Thyroid gland (tissue), 4 donors: ENCODE data around the gene MGST3.

Source experiments
- POLR2A ChIP-seq, 2 donors: fragments of 450-650 bp; IDR thresholded peaks; one replicate each; pipeline ENCODE4 v1.6.1; 2017; ENCODE audit warnings: antibody characterized with exemption in 2 of 2, mild to moderate bottlenecking in 2 of 2, moderate library complexity in 1 of 2
- TF ChIP-seq, protein P1 (sequence below), 6 experiments: fragments of 200-600 bp in 3 of 6; fragments of 450-650 bp in 3 of 6; sonication (generic) in 3 of 6; IDR thresholded peaks; one replicate each; pipeline ENCODE4 v1.5.1; 2016 to 2019; ENCODE audit warnings: antibody characterized with exemption in 6 of 6, mild to moderate bottlenecking in 2 of 6, inconsistent platforms in 1 of 6, moderate library complexity in 1 of 6

DNA sequence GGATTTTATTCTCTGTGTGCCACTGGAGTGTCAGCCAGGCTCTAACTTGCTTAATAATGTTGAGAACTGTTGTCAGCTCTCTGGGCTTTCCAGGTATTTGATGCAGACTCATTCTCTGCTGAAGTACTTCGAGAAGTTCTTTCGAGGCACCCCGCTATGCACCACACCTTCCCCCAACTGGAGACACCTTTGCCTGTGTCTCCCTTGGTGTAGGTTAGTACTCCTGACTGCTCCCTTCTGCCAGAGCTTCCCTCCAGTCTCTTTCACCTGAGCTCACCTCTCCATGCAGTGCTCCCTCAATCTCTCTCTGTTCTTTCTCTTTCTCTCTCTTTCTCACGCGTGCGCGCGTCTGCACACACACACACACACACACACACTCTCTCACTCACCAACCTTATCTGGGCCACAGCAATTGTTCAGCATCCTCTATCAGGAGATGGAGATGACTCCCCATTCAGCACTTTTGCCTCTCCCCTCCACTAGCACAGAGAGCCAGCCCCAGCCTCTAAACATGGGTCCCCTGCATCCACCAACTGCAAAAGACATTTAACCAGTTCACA, 14.0 kb upstream of the MGST3 start:
- TF ChIP-seq, protein P1, sequence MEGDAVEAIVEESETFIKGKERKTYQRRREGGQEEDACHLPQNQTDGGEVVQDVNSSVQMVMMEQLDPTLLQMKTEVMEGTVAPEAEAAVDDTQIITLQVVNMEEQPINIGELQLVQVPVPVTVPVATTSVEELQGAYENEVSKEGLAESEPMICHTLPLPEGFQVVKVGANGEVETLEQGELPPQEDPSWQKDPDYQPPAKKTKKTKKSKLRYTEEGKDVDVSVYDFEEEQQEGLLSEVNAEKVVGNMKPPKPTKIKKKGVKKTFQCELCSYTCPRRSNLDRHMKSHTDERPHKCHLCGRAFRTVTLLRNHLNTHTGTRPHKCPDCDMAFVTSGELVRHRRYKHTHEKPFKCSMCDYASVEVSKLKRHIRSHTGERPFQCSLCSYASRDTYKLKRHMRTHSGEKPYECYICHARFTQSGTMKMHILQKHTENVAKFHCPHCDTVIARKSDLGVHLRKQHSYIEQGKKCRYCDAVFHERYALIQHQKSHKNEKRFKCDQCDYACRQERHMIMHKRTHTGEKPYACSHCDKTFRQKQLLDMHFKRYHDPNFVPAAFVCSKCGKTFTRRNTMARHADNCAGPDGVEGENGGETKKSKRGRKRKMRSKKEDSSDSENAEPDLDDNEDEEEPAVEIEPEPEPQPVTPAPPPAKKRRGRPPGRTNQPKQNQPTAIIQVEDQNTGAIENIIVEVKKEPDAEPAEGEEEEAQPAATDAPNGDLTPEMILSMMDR (IDR thresholded peaks at IDR 0.05): no peak
- no peak for TF ChIP-seq POLR2A (IDR thresholded peaks at IDR 0.05)
